HUES64 (cell line): ENCODE results near the gene TSR1. TPM values are rescaled to one million over a fixed set of nuclear protein-coding genes. Genes with fewer than 3 reads are reported as not detected.
A peak's percentile ranks its signal among the peaks of the same experiment; 100 is the strongest.

Experiments used
- H3K27ac ChIP-seq: 2 replicates; pipeline ENCODE4 v1.7.0; 2013; ENCODE audit warnings: low read depth, low read length, inconsistent platforms
- H3K27me3 ChIP-seq: 2 replicates; pipeline ENCODE4 v1.6.1; 2013; ENCODE audit warnings: mild to moderate bottlenecking, low read length; ENCODE audit not compliant: insufficient read depth
- H3K36me3 ChIP-seq: 2 replicates; pipeline ENCODE4 v1.6.1; 2013; ENCODE audit warnings: mild to moderate bottlenecking, low read length; ENCODE audit not compliant: insufficient read depth
- H3K4me1 ChIP-seq: 2 replicates; pipeline ENCODE4 v1.6.1; 2013; ENCODE audit warnings: mild to moderate bottlenecking, low read length, moderate library complexity; ENCODE audit not compliant: insufficient read depth
- H3K4me3 ChIP-seq: 2 replicates; pipeline ENCODE4 v1.5.1; 2013; ENCODE audit warnings: mild to moderate bottlenecking, low read length, moderate library complexity
- H3K9ac ChIP-seq: 2 replicates; pipeline ENCODE4 v1.6.1; 2013; ENCODE audit warnings: mild to moderate bottlenecking, low read depth, low read length
- H3K9me3 ChIP-seq: 2 replicates; pipeline ENCODE4 v1.6.1; 2013; ENCODE audit warnings: low read depth, low read length; ENCODE audit not compliant: insufficient read depth
- WGBS: fragments of 150-250, 120-280 bp; methylation state at CpG from one replicate; pipeline ENCODE4 v1.1.7; 2013; ENCODE audit warnings: missing lambda C conversion rate; 5-methylcytosine and 5-hydroxymethylcytosine counted together
- polyA plus RNA-seq, 2 experiments: library from polyadenylated mRNA; stranded (reverse); fragments of 50-300 nt; gene quantifications; one replicate each; pipeline ENCODE4 v1.2.3, GENCODE V29; 2013

Gene TSR1
- 76.3 TPM for polyA plus RNA-seq (2013, experiment 1 of 2)
- 44.2 TPM for polyA plus RNA-seq (2013, experiment 2 of 2)

GRCh38 chr17:2336215-2336851 is at the start of gene TSR1:
TSR1 (minus strand) TSS chr17:2336457; CDS start chr17:2336427, 30 bp downstream.
- Histone ChIP-seq H3K4me1 (peaks cover 19% of the 10 kb centered on the region; the same call in 1 of the 2 replicates), H3K4me3 (peak within 1 kb of the TSS; percentile 97), H3K27me3 (no peaks in the 10 kb centered on the region), H3K9ac (peak within 1 kb of the TSS; percentile 97), H3K27ac (peak within 1 kb of the TSS; percentile 85), H3K36me3 (peaks cover 42% of the 10 kb centered on the region), H3K9me3 (no peaks in the 10 kb centered on the region)
- under 1% methylated on average over 48 of the region's 48 CpGs for WGBS

DNA sequence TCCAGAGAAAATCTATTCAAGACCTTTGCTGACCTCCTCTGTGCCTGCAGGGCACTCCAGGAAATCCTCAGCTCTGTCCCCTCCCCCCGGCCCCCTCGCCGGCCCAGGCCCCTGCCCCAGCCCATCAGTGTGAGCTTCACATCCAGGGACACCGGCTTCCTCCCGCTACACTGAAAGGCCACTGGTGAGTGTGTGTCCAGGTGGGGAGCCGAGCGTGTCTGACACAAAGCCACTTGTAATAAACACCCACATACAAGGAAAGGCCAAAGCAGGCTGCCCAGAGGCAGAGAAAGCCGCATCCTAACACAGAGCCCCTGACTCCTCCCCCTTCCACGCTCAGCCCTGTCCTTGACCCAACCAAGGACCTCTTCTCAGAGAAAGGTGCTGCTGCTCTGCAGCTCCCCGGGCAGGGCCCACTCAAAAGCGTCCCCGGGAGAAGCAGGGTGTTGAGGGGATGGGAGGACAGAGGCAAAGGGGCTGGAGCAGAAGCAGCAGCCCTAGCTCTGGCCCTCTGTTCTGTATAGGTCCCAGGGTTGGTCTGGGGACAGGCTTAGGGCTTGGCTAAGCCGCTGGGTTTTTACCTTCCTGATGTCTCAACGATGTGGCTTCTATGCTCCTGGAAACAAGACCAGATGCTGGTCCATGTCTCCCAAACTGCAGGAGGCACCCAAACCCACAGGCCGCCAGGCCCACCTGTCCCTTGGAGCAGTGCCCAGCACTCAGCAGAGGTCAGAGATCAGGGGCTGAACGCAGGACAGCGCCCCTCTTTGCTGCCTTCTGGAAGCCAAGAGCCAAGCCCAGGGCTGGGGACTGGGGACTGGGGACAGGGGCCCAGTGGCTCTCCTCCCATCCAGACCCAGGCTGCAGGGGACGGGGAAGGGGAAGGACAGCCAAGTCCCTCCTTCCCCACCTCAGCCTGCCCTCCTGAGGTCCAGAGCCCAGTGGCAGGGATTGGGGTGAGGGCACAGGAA is 49.3 kb upstream of the TSR1 start:
- WGBS, result 55% methylated on average over 17 of the region's 18 CpGs
- Histone ChIP-seq H3K36me3 (peaks cover 7% of the 10 kb centered on the region), H3K4me1 (peaks cover 9% of the 10 kb centered on the region; the same call in 1 of the 2 replicates), H3K27me3 (no peaks in the 10 kb centered on the region), H3K9ac (no peak overlapping the region), H3K27ac (peak overlapping the region; percentile 16; the same call in 1 of the 2 replicates), H3K4me3 (no peak overlapping the region), H3K9me3 (no peaks in the 10 kb centered on the region)

DNA sequence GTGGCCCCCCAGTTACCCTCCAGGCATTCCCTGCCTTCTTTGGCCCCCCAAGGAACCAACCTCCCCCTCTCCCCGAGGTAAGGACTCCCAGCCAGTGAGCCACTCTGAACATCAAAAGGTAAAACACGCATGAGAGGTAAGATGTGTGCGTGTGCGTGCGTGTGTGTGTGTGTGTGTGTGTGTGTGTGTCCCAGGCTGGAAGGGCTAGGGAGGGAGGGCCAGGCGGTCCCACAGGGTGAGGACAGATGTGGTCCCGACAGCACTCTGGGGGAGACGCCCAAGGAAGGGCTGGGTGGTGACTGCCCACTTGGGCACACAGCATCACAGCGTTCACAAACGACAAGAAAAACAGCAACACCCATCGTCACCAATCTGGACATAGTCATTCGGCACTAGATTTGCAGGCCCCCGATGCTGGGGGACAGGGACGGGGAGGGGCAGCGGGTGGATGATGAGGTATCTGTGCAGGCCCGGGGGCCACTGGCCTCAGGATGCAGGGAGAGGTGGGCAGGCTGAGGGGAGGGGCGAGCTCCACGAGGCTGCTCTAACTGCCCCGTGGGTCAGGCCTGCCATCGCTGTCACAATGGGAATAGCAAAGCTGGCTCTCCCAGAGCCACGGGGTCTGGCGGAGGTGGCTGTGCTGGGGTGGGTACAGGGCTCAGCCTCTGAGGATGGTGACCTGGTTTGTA is 48.3 kb upstream of the TSR1 start:
- H3K36me3 ChIP-seq, result peaks cover 7% of the 10 kb centered on the region
- 81% methylated on average over 22 of the region's 22 CpGs for whole genome bisulfite sequencing

DNA sequence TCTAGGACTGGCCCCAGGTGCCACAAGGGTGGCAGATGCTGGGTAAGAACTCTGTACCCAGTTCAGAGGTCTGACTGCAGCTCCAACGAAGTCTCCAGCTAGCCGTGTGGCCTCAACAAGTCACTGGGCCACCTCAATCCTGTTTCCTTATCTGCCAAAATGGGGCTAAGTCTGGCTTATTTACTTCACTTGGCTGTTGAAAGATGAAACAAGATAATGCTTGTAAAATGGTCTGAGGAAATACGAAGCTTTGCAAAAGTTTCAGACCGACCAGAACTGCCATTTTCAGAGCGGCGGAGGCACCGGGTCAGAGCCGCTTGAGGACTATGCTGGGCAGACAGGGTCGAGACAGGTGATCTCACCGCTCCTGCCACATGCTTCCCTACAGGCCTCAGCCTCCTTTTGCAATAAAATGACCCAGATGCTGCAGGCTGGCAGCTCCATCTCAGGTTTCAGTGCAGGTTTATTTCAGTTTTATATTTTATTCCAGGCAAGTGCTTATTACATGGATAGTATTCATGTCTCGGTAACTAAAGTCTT is 47.4 kb upstream of the TSR1 start:
- WGBS, result 91% methylated on average over 11 of the region's 11 CpGs
- H3K27ac ChIP-seq, result no peak overlapping the region
- peaks cover 7% of the 10 kb centered on the region for H3K36me3 ChIP-seq
- no peak overlapping the region for H3K9ac ChIP-seq
- H3K27me3 ChIP-seq, result no peaks in the 10 kb centered on the region
- H3K4me1 ChIP-seq, result peaks cover 9% of the 10 kb centered on the region; the same call in 1 of the 2 replicates
- no peak overlapping the region for H3K4me3 ChIP-seq
- H3K9me3 ChIP-seq, result no peaks in the 10 kb centered on the region

More for the DNA sequence above, 48.3 kb upstream of the TSR1 start:
- peaks cover 9% of the 10 kb centered on the region; the same call in 1 of the 2 replicates for H3K4me1 ChIP-seq
- H3K9ac ChIP-seq, result no peak overlapping the region
- no peak overlapping the region for H3K27ac ChIP-seq
- H3K4me3 ChIP-seq, result no peak overlapping the region
- no peaks in the 10 kb centered on the region for H3K9me3 ChIP-seq
- no peaks in the 10 kb centered on the region for H3K27me3 ChIP-seq

- 85% methylated on average over 15 of the region's 15 CpGs for WGBS
- Histone ChIP-seq H3K27ac (no peak overlapping the region), H3K4me1 (peaks cover 9% of the 10 kb centered on the region; the same call in 1 of the 2 replicates), H3K9me3 (no peaks in the 10 kb centered on the region), H3K4me3 (no peak overlapping the region), H3K27me3 (no peaks in the 10 kb centered on the region), H3K9ac (no peak overlapping the region), H3K36me3 (peaks cover 12% of the 10 kb centered on the region; the same call in 1 of the 2 replicates)
Observed at GRCh38 chr17:2380950-2381649, 44.8 kb upstream of the TSR1 start.

DNA sequence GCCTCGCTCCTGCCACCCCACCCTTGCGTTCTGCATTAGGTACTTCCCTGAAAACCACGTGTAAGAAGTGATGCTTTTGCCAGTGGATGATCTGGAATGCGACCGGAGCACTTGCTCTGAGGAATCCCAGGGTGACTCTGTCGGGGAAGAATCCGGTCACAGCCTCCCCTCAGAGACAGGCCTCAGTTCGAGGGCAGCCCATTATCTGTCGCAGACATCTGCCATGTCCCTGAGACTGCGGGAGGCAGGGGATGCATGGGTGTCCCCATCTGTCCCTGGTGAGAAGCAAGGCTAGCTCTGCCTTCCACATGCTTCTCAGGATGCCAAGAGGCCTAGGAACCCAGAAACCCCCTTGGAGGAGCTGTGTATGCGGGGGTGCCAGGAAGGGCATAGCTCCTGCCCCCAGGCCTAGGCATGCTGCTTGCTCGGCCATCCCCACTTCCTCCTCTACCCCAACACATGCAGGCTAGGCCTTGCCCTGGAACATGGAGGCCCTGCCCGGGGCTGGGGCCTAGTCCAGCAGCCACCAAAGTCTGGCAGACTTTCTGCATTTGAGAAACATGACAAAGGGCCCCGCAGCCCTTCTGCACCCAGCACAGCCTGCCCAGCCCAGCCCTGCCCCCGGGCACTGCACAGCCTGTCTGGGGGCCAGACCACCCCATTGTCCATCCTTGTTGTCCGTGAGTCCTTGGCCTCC is 44.1 kb upstream of the TSR1 start:
- Histone ChIP-seq H3K27me3 (no peaks in the 10 kb centered on the region), H3K9ac (no peak overlapping the region), H3K4me1 (peaks cover 5% of the 10 kb centered on the region; the same call in 1 of the 2 replicates), H3K36me3 (peaks cover 12% of the 10 kb centered on the region; the same call in 1 of the 2 replicates), H3K27ac (no peak overlapping the region), H3K4me3 (no peak overlapping the region), H3K9me3 (no peaks in the 10 kb centered on the region)
- WGBS, result 93% methylated on average over 16 of the region's 16 CpGs

GRCh38 chr17:2379489-2380225 is 43.4 kb upstream of the TSR1 start:
- H3K27ac ChIP-seq, result no peak overlapping the region
- no peak overlapping the region for H3K9ac ChIP-seq
- no peak overlapping the region for H3K4me3 ChIP-seq
- H3K36me3 ChIP-seq, result peaks cover 12% of the 10 kb centered on the region; the same call in 1 of the 2 replicates
- no peaks in the 10 kb centered on the region for H3K4me1 ChIP-seq
- WGBS, result 95% methylated on average over 25 of the region's 25 CpGs
- H3K9me3 ChIP-seq, result no peaks in the 10 kb centered on the region
- no peaks in the 10 kb centered on the region for H3K27me3 ChIP-seq

DNA sequence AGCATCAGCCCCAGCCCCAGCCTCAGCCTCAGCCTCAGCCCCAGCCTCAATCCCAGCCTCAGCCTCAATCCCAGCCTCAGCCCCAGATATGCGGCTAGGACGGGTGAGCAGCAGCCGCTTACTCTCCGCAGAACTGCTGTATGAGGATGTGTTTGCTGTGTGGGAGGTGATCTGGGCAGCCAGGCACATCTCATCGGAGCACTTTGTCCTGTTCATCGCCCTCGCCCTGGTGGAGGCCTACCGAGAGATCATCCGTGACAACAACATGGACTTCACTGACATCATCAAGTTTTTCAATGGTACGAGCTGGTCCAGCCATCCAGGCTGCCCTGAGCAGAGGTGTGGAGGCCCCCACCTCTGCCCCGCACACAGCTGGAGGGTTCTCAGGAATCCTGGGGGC is 42.6 kb upstream of the TSR1 start:
- Histone ChIP-seq H3K4me3 (no peak overlapping the region), H3K27ac (no peak overlapping the region), H3K9me3 (no peaks in the 10 kb centered on the region), H3K36me3 (peaks cover 12% of the 10 kb centered on the region; the same call in 1 of the 2 replicates), H3K27me3 (no peaks in the 10 kb centered on the region), H3K9ac (no peak overlapping the region), H3K4me1 (no peaks in the 10 kb centered on the region)
- WGBS, result 95% methylated on average over 11 of the region's 11 CpGs

DNA sequence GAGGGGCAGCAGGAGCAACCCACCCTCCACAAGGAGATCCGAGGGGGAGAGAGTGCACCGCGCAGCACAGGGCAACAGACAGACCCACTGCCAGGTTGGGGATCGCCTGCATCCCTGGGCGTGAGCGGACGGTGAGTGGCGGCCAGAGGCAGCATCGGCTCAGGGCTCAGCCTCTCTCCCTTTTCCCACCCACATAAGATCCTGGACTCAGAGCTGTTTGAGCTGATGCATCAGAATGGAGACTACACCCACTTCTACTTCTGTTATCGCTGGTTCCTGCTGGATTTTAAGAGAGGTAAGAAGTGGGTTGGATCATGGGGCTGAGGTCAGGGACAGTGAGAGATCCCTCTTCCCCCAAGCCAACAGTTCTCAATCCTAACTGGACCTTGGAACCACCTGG is 41.4 kb upstream of the TSR1 start:
- Histone ChIP-seq H3K9me3 (no peaks in the 10 kb centered on the region), H3K27ac (no peak overlapping the region), H3K36me3 (peaks cover 23% of the 10 kb centered on the region; the same call in 1 of the 2 replicates), H3K9ac (no peak overlapping the region), H3K27me3 (no peaks in the 10 kb centered on the region), H3K4me3 (no peak overlapping the region), H3K4me1 (no peaks in the 10 kb centered on the region)
- 98% methylated on average over 9 of the region's 10 CpGs for WGBS
